WTC11 (cell line): ENCODE results near the gene WDR59.

Experiments used
- CREM ChIP-seq: sonication (generic); formaldehyde crosslinking; IDR thresholded peaks from 2 replicates; pipeline ENCODE4 v1.8.1; 2022; ENCODE audit warnings: mild to moderate bottlenecking, missing genetic modification reagents, moderate library complexity
- FOXJ3 ChIP-seq: sonication (generic); formaldehyde crosslinking; IDR thresholded peaks from 2 replicates; pipeline ENCODE4 v1.9.0; 2021; ENCODE audit warnings: missing genetic modification reagents, mild to moderate bottlenecking, borderline replicate concordance
- JUN ChIP-seq: sonication (generic); formaldehyde crosslinking; IDR thresholded peaks from 2 replicates; pipeline ENCODE4 v1.8.0; 2023; ENCODE audit warnings: mild to moderate bottlenecking, missing genetic modification reagents
- KAT7 ChIP-seq: sonication (generic); formaldehyde crosslinking; IDR thresholded peaks from 2 replicates; pipeline ENCODE4 v1.8.1; 2023; ENCODE audit warnings: missing genetic modification reagents, mild to moderate bottlenecking, borderline replicate concordance
- SP1 ChIP-seq: sonication (generic); formaldehyde crosslinking; conservative IDR thresholded peaks from 2 replicates; pipeline ENCODE4 v1.8.1; 2022; ENCODE audit warnings: missing genetic modification reagents
- TF ChIP-seq, protein P1 (sequence below): fragments of 200-600 bp; IDR thresholded peaks from 2 replicates; pipeline ENCODE4 v1.8.0; 2022; ENCODE audit warnings: antibody characterized with exemption
- TF ChIP-seq, protein P2 (sequence below): sonication (generic); formaldehyde crosslinking; IDR thresholded peaks from 2 replicates; pipeline ENCODE4 v1.8.0; 2022; ENCODE audit warnings: mild to moderate bottlenecking, missing genetic modification reagents
- TF ChIP-seq, protein P3 (sequence below): sonication (generic); formaldehyde crosslinking; conservative IDR thresholded peaks from 2 replicates; pipeline ENCODE4 v1.8.1; 2022; ENCODE audit warnings: mild to moderate bottlenecking, missing genetic modification reagents
- TF ChIP-seq, protein P4 (sequence below): sonication (generic); formaldehyde crosslinking; IDR thresholded peaks from 2 replicates; pipeline ENCODE4 v1.8.0; 2022; ENCODE audit warnings: mild to moderate bottlenecking, missing genetic modification reagents

DNA sequence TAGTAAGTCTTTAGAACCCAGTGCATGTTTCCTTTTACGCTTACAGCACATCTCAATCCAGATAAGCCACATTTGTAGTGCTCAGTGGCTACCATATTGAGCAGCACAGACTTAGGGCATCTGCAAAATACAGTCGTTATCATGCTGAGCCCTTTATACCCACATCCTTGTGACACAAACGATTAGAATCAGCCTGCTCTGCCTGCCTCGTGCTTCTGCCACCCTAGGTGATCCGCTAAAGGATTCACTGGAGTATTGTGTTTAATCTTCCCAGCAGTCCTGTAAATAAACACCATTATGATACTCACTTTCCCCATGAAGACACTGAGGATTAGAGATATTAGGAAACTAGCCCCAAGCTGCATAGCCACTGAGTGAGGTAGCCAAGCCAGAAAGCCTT is 159.0 kb downstream of the WDR59 start:
- TF ChIP-seq SP1 (no peak), JUN (no peak), KAT7 (CRISPR knock-in tag) (no peak), CREM (no peak), FOXJ3 (CRISPR knock-in tag) (no peak)
- TF ChIP-seq, protein P1, sequence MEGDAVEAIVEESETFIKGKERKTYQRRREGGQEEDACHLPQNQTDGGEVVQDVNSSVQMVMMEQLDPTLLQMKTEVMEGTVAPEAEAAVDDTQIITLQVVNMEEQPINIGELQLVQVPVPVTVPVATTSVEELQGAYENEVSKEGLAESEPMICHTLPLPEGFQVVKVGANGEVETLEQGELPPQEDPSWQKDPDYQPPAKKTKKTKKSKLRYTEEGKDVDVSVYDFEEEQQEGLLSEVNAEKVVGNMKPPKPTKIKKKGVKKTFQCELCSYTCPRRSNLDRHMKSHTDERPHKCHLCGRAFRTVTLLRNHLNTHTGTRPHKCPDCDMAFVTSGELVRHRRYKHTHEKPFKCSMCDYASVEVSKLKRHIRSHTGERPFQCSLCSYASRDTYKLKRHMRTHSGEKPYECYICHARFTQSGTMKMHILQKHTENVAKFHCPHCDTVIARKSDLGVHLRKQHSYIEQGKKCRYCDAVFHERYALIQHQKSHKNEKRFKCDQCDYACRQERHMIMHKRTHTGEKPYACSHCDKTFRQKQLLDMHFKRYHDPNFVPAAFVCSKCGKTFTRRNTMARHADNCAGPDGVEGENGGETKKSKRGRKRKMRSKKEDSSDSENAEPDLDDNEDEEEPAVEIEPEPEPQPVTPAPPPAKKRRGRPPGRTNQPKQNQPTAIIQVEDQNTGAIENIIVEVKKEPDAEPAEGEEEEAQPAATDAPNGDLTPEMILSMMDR, result no peak
- TF ChIP-seq, protein P2, sequence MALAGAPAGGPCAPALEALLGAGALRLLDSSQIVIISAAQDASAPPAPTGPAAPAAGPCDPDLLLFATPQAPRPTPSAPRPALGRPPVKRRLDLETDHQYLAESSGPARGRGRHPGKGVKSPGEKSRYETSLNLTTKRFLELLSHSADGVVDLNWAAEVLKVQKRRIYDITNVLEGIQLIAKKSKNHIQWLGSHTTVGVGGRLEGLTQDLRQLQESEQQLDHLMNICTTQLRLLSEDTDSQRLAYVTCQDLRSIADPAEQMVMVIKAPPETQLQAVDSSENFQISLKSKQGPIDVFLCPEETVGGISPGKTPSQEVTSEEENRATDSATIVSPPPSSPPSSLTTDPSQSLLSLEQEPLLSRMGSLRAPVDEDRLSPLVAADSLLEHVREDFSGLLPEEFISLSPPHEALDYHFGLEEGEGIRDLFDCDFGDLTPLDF (CRISPR knock-in tag), result no peak
- TF ChIP-seq, protein P3, sequence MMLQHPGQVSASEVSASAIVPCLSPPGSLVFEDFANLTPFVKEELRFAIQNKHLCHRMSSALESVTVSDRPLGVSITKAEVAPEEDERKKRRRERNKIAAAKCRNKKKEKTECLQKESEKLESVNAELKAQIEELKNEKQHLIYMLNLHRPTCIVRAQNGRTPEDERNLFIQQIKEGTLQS (CRISPR knock-in tag), result no peak
- TF ChIP-seq, protein P4, sequence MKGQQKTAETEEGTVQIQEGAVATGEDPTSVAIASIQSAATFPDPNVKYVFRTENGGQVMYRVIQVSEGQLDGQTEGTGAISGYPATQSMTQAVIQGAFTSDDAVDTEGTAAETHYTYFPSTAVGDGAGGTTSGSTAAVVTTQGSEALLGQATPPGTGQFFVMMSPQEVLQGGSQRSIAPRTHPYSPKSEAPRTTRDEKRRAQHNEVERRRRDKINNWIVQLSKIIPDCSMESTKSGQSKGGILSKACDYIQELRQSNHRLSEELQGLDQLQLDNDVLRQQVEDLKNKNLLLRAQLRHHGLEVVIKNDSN (CRISPR knock-in tag), result no peak
